GM12892 (cell line): ENCODE results near the gene PPP2R2C.

Source experiments
- POLR2AphosphoS5 ChIP-seq: IDR thresholded peaks from 2 replicates; pipeline ENCODE4 v1.6.1; 2011; ENCODE audit warnings: low read depth, low read length, control low read depth
- TAF1 ChIP-seq: IDR thresholded peaks from 2 replicates; pipeline ENCODE4 v1.6.1; 2011; ENCODE audit warnings: low read depth, mild to moderate bottlenecking, control low read depth, low read length, borderline replicate concordance

- TF ChIP-seq TAF1 (no peak), POLR2AphosphoS5 (no peak)
Measured at GRCh38 chr4:6379767-6380745, 92.4 kb downstream of the PPP2R2C start.
